PC-3 (cell line): Measurements from ENCODE around the gene OR4P4. TPM values are rescaled to one million over a fixed set of nuclear protein-coding genes. Genes with fewer than 3 reads are reported as not detected.

Source experiments
- ATAC-seq: fragments of 200-7000 bp; cut with Tn5 transposase; 2 replicates; pipeline ENCODE4 v1.9.1; 2020; ENCODE audit warnings: mild to moderate bottlenecking, moderate library complexity
- BruUV-seq: library from RNA; stranded (reverse); fragments of 400-500 nt; replicated peaks from 2 replicates; lab custom pipeline; 2021; lab: Mats Ljungman, UMichigan
- CTCF ChIA-PET: fragments of 300-600 bp; sonication (Branson Sonifier 250); formaldehyde crosslinking; loops from one replicate; lab custom pipeline; 2022; ENCODE audit warnings: antibody characterized with exemption; lab: Charles Lee
- POLR2A ChIA-PET: fragments of 300-600 bp; sonication (Branson Sonifier 250); formaldehyde crosslinking; loops from one replicate; lab custom pipeline; 2022; ENCODE audit warnings: antibody characterized with exemption; ENCODE audit not compliant: unreplicated experiment; lab: Charles Lee
- DNase-seq: peaks from one replicate; pipeline ENCODE4 v3.0.0-alpha.2; 2015
- H2AFZ ChIP-seq: fragments of 300-600 bp; sonication (generic); 2 replicates; pipeline ENCODE4 v1.6.0; 2016; ENCODE audit warnings: antibody characterized with exemption, low read length
- H3F3A ChIP-seq: fragments of 300-600 bp; sonication (generic); one replicate; pipeline ENCODE4 v1.6.0; 2017; ENCODE audit warnings: antibody characterized with exemption, low read length, control low read depth, mild to moderate bottlenecking; ENCODE audit not compliant: unreplicated experiment
- H3K27ac ChIP-seq: fragments of 300-600 bp; sonication (generic); 2 replicates; pipeline ENCODE4 v1.5.1; 2016; ENCODE audit warnings: mild to moderate bottlenecking, low read length
- H3K27me3 ChIP-seq: fragments of 300-600 bp; sonication (generic); 2 replicates; pipeline ENCODE4 v1.6.1; 2016; ENCODE audit warnings: low read length, mixed read lengths
- H3K36me3 ChIP-seq: fragments of 300-600 bp; sonication (generic); 2 replicates; pipeline ENCODE4 v1.6.1; 2016; ENCODE audit warnings: low read depth, mixed run types, low read length, mixed read lengths
- H3K4me1 ChIP-seq: fragments of 300-600 bp; sonication (generic); 2 replicates; pipeline ENCODE4 v1.5.1; 2016; ENCODE audit warnings: low read length; ENCODE audit not compliant: insufficient read depth
- H3K4me2 ChIP-seq: fragments of 300-600 bp; sonication (generic); 2 replicates; pipeline ENCODE4 v1.6.0; 2016; ENCODE audit warnings: low read length
- H3K4me3 ChIP-seq: fragments of 300-600 bp; sonication (generic); 2 replicates; pipeline ENCODE4 v1.5.1; 2016; ENCODE audit warnings: mild to moderate bottlenecking, low read length, mixed read lengths
- H3K79me2 ChIP-seq: fragments of 300-600 bp; sonication (generic); 2 replicates; pipeline ENCODE4 v1.6.1; 2017; ENCODE audit warnings: low read length, mixed read lengths
- H3K9ac ChIP-seq: fragments of 300-600 bp; sonication (generic); 2 replicates; pipeline ENCODE4 v1.6.0; 2016; ENCODE audit warnings: mild to moderate bottlenecking, low read length
- H3K9me2 ChIP-seq: fragments of 300-600 bp; sonication (generic); replicated peaks from 2 replicates; pipeline ENCODE4 v1.6.1; 2016; ENCODE audit warnings: mixed run types, low read length, mixed read lengths
- H3K9me3 ChIP-seq: fragments of 300-600 bp; sonication (generic); 2 replicates; pipeline ENCODE4 v1.6.1; 2016; ENCODE audit warnings: low read length, mixed read lengths
- H4K20me1 ChIP-seq: fragments of 300-600 bp; sonication (generic); 2 replicates; pipeline ENCODE4 v1.6.1; 2016; ENCODE audit warnings: low read length, mixed read lengths
- CTCF ChIP-seq: fragments of 300-600 bp; sonication (generic); conservative IDR thresholded peaks from 2 replicates; pipeline ENCODE4 v1.5.1; 2017; ENCODE audit warnings: antibody characterized with exemption, low read depth, mild to moderate bottlenecking, low read length
- EZH2 ChIP-seq: fragments of 300-600 bp; sonication (generic); IDR thresholded peaks from one replicate; pipeline ENCODE4 v1.6.1; 2017; ENCODE audit warnings: antibody characterized with exemption, mild to moderate bottlenecking, low read length; ENCODE audit not compliant: unreplicated experiment
- EZH2phosphoT487 ChIP-seq: fragments of 300-600 bp; sonication (generic); IDR thresholded peaks from 2 replicates; pipeline ENCODE4 v1.6.1; 2018; ENCODE audit warnings: mild to moderate bottlenecking, antibody characterized with exemption, low read length, borderline replicate concordance
- intact Hi-C: fragments of 100-400 bp; cut with micrococcal nuclease; formaldehyde crosslinking; loops from 2 replicates; pipeline ENCODE4 v1.9.0; 2023
- total RNA-seq: library from RNA; depleted of rRNA; stranded (reverse); fragments of >200 nt; gene quantifications from 2 replicates; pipeline ENCODE4 v1.2.3, GENCODE V29; 2014; rRNA removed

The OR4P4 gene
- total RNA-seq, 1 experiment from 2014 or later: not detected

GRCh38 chr11:55669376-55669775, 34.5 kb downstream of the OR4P4 start:
- Histone ChIP-seq H3K9me2 (no peaks in the 10 kb centered on the region), H3K4me2 (no peak overlapping the region), H3K9me3 (no peaks in the 10 kb centered on the region; the same call in 1 of the 2 replicates), H4K20me1 (no peaks in the 10 kb centered on the region), H2AFZ (no peak overlapping the region), H3K4me1 (no peaks in the 10 kb centered on the region), H3K79me2 (no peaks in the 10 kb centered on the region), H3K27me3 (no peaks in the 10 kb centered on the region), H3K4me3 (no peak overlapping the region), H3K27ac (no peak overlapping the region), H3F3A (no peaks in the 10 kb centered on the region), H3K36me3 (no peaks in the 10 kb centered on the region), H3K9ac (no peak overlapping the region)
- POLR2A ChIA-PET: no interaction called here
- intact Hi-C loops: no loop called here
- DNase-seq (no peak), ATAC-seq (no peak)
- TF ChIP-seq EZH2 (no peak), EZH2phosphoT487 (no peak), CTCF (no peak)
- CTCF ChIA-PET: no interaction called here
- BruUV-seq: no TSS peak

GRCh38 chr11:55673860-55674259, 38.9 kb downstream of the OR4P4 start:
- DNase-seq: no peak
- POLR2A ChIA-PET: no interaction called here
- H3K9me2 ChIP-seq: no peaks in the 10 kb centered on the region
- H3K4me1 ChIP-seq: no peaks in the 10 kb centered on the region
- H2AFZ ChIP-seq: no peak overlapping the region
- no peak overlapping the region for H3K9ac ChIP-seq
- CTCF ChIA-PET: no interaction called here
- H3K79me2 ChIP-seq: no peaks in the 10 kb centered on the region
- H3K36me3 ChIP-seq: no peaks in the 10 kb centered on the region
- ATAC-seq: no peak
- H3K27me3 ChIP-seq: no peaks in the 10 kb centered on the region
- no peak overlapping the region for H3K27ac ChIP-seq
- H3F3A ChIP-seq: no peaks in the 10 kb centered on the region
- intact Hi-C loops: no loop called here
- BruUV-seq: no TSS peak
- no peak overlapping the region for H3K4me3 ChIP-seq
- no peak for TF ChIP-seq EZH2
- TF ChIP-seq EZH2phosphoT487: no peak
- no peak for TF ChIP-seq CTCF
- no peaks in the 10 kb centered on the region for H4K20me1 ChIP-seq
- H3K4me2 ChIP-seq: no peak overlapping the region
- H3K9me3 ChIP-seq: no peaks in the 10 kb centered on the region; the same call in 1 of the 2 replicates

Other genes with a start within 250 kb of the OR4P4 start
- gene OR4C15, start 80.6 kb upstream of the OR4P4 start, total RNA-seq: not detected in 2 replicates
- not detected in 2 replicates for gene OR4C16, start 63.0 kb upstream of the OR4P4 start, total RNA-seq
- not detected in 2 replicates for gene OR4C11, start 27.5 kb upstream of the OR4P4 start, total RNA-seq
- gene OR4S2, start 13.2 kb downstream of the OR4P4 start, total RNA-seq: not detected in 2 replicates
- gene OR4C6, start 27.1 kb downstream of the OR4P4 start, total RNA-seq: not detected in 2 replicates
- gene OR5D13, start 138.3 kb downstream of the OR4P4 start, total RNA-seq: not detected in 2 replicates
- gene OR5D14, start 160.4 kb downstream of the OR4P4 start, total RNA-seq: not detected in 2 replicates
- gene OR5L1, start 176.3 kb downstream of the OR4P4 start, total RNA-seq: not detected in 2 replicates
- gene OR5D18, start 184.5 kb downstream of the OR4P4 start, total RNA-seq: not detected in 2 replicates
- gene OR5L2, start 192.1 kb downstream of the OR4P4 start, total RNA-seq: not detected in 2 replicates
- gene OR5D16, start 203.6 kb downstream of the OR4P4 start, total RNA-seq: not detected in 2 replicates
- gene TRIM51, start 248.2 kb downstream of the OR4P4 start, total RNA-seq: not detected in 2 replicates